Omental fat pad (tissue), 4 donors: ENCODE measurements around the gene LSMEM2. TPM values are rescaled to one million over a fixed set of nuclear protein-coding genes. Genes with fewer than 3 reads are reported as not detected.

Experiments
- ATAC-seq: fragments of 150-250 bp; one replicate; pipeline ENCODE4 v1.9.1; 2016; ENCODE audit warnings: mild to moderate bottlenecking, moderate library complexity; ENCODE audit not compliant: low FRiP score
- DNase-seq: peaks from one replicate; pipeline ENCODE4 v3.0.0-alpha.2; 2019; ENCODE audit warnings: low spot score
- total RNA-seq, 4 donors: library from RNA; depleted of rRNA; stranded (reverse); fragments of >200 nt; gene quantifications; one replicate each; pipeline ENCODE4 v1.1.0, GENCODE V29; 2016
- TF ChIP-seq, protein P1 (sequence below), 3 donors: fragments of 450-650 bp; IDR thresholded peaks; one replicate each; pipeline ENCODE4 v1.5.1; 2016 to 2017; ENCODE audit warnings: antibody characterized with exemption in 3 of 3, mild to moderate bottlenecking in 3 of 3, moderate library complexity in 2 of 3

LSMEM2 gene
- total RNA-seq: not detected

DNA sequence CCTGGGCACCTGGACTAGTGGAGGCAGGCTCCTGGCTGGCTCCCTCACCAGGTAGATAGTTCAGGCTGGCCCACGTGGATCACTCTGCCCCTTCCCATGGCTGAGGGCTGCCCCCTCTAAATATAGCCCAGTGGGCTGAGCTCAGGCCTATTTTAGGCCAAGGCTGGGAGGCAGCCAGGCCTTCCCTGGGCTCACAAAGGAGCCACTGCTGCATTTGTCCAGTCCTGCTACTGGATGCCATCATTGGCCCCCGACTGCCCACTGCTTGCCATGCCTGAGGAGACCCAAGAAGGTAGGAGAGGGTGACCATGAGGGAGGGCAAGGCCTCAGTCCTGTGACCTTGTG lies at the start of gene LSMEM2:
TSS of gene LSMEM2 (plus strand) at position 208 of the 345 bp plus-strand sequence. CDS start at position 235, 27 bp downstream.
- no peak for ATAC-seq
- DNase-seq: no peak

GRCh38 chr3:50229490-50229889 lies 49.4 kb upstream of the LSMEM2 start:
- TF ChIP-seq, protein P1, sequence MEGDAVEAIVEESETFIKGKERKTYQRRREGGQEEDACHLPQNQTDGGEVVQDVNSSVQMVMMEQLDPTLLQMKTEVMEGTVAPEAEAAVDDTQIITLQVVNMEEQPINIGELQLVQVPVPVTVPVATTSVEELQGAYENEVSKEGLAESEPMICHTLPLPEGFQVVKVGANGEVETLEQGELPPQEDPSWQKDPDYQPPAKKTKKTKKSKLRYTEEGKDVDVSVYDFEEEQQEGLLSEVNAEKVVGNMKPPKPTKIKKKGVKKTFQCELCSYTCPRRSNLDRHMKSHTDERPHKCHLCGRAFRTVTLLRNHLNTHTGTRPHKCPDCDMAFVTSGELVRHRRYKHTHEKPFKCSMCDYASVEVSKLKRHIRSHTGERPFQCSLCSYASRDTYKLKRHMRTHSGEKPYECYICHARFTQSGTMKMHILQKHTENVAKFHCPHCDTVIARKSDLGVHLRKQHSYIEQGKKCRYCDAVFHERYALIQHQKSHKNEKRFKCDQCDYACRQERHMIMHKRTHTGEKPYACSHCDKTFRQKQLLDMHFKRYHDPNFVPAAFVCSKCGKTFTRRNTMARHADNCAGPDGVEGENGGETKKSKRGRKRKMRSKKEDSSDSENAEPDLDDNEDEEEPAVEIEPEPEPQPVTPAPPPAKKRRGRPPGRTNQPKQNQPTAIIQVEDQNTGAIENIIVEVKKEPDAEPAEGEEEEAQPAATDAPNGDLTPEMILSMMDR (IDR thresholded peaks at IDR 0.05): no peak
- no peak for ATAC-seq
- DNase-seq: no peak

More for the DNA sequence above, at the start of gene LSMEM2:
- TF ChIP-seq, protein P1 (IDR thresholded peaks at IDR 0.05): no peak

- TF ChIP-seq, protein P1 (IDR thresholded peaks at IDR 0.05): no peak
- no peak for DNase-seq
- ATAC-seq: no peak
Observed at GRCh38 chr3:50230104-50230793, 48.6 kb upstream of the LSMEM2 start.

- DNase-seq (no peak), ATAC-seq (no peak)
- TF ChIP-seq, protein P1 (IDR thresholded peaks at IDR 0.05): no peak
Observed at GRCh38 chr3:50230794-50231125, 48.1 kb upstream of the LSMEM2 start.

- TF ChIP-seq, protein P1 (IDR thresholded peaks at IDR 0.05): no peak
- no peak for ATAC-seq
- DNase-seq: no peak
Observed at GRCh38 chr3:50231581-50231980, 47.3 kb upstream of the LSMEM2 start.

- TF ChIP-seq, protein P1 (IDR thresholded peaks at IDR 0.05): no peak
- no peak for DNase-seq
Observed at GRCh38 chr3:50232303-50232702, 46.6 kb upstream of the LSMEM2 start.

GRCh38 chr3:50233176-50233575 lies 45.7 kb upstream of the LSMEM2 start:
- no peak for DNase-seq
- no peak for ATAC-seq
- TF ChIP-seq, protein P1 (IDR thresholded peaks at IDR 0.05): no peak

More at GRCh38 chr3:50232303-50232702, 46.6 kb upstream of the LSMEM2 start:
- ATAC-seq: no peak
